Right lobe of liver (tissue), 6 donors: ENCODE data around the gene RPUSD3. TPM values are rescaled to one million over a fixed set of nuclear protein-coding genes. Genes with fewer than 3 reads are reported as not detected.

Experiments used
- ATAC-seq, 4 donors: fragments of 200-7000 bp; cut with Tn5 transposase; one replicate each; pipeline ENCODE4 v1.9.1; 2020; ENCODE audit warnings: mild to moderate bottlenecking in 4 of 4, moderate library complexity in 4 of 4
- DNase-seq, 3 donors: peaks; one replicate each; pipeline ENCODE4 v3.0.0-alpha.2; 2020
- H3K27ac ChIP-seq, 3 donors: fragments of 200-600 bp; one replicate each; pipeline ENCODE4 v1.8.0; 2022
- H3K27me3 ChIP-seq, 2 donors: fragments of 200-600 bp; one replicate each; pipeline ENCODE4 v1.8.0; 2022
- H3K36me3 ChIP-seq, 4 donors: fragments of 200-600 bp; sonication (generic) in 1 of 4; one replicate each; pipeline versions ENCODE4 v1.5.1 to v1.8.0; 2017 to 2022; ENCODE audit warnings: control low read depth in 1 of 4
- H3K4me1 ChIP-seq, 4 donors: fragments of 200-600 bp; sonication (generic) in 1 of 4; one replicate each; pipeline versions ENCODE4 v1.5.1 to v1.8.0; 2017 to 2022; ENCODE audit warnings: control low read depth in 1 of 4
- H3K4me3 ChIP-seq, 3 donors: fragments of 200-600 bp; one replicate each; pipeline ENCODE4 v1.8.0; 2022
- H3K9me3 ChIP-seq, 4 donors: fragments of 200-600 bp; sonication (generic) in 1 of 4; one replicate each; pipeline versions ENCODE4 v1.5.1 to v1.8.0; 2017 to 2022; ENCODE audit warnings: control low read depth in 1 of 4
- CTCF ChIP-seq, 4 donors: fragments of 200-600 bp in 3 of 4; fragments of 450-650 bp in 1 of 4; IDR thresholded peaks; one replicate each; pipeline versions ENCODE4 v1.5.1 to v1.8.0; 2016 to 2022; ENCODE audit warnings: antibody characterized with exemption in 4 of 4, mild to moderate bottlenecking in 2 of 4
- POLR2A ChIP-seq: fragments of 450-650 bp; IDR thresholded peaks from one replicate; pipeline ENCODE4 v1.6.1; 2017; ENCODE audit warnings: antibody characterized with exemption, mild to moderate bottlenecking
- WGBS: methylation state at CpG from one replicate; pipeline ENCODE4 v1.1.6; 2018; ENCODE audit warnings: low coverage, low lambda C conversion rate; ENCODE audit not compliant: insufficient coverage; ENCODE audit errors: missing lambda C conversion rate; 5-methylcytosine and 5-hydroxymethylcytosine counted together
- intact Hi-C, 2 donors: fragments of 100-400 bp; cut with DNase I; formaldehyde crosslinking; loops; one replicate each; pipeline versions ENCODE4 v1.11.2 to v1.14.1; 2022
- total RNA-seq, 6 experiments: library from RNA; depleted of rRNA in 2 of 6; stranded (reverse); fragments of >200 nt in 2 of 6; fragmentation: NEBNext Ultra II Directional in 3 of 6; extraction: Animal tissue kit (Norgen Biotek cat#: 25700) in 3 of 6; gene quantifications; one replicate each; pipeline versions ENCODE4 v1.1.0 to v1.2.4, GENCODE V29; 2016 to 2023
- donor health status: DM: no; HTN: yes; CAD: no.
- donor health status: DM: no; HTN: no; CAD: no.
- donor health status: DM: no; HTN: no; CAD: no.
- donor health status: DM: no; HTN: yes; CAD: no.
- donor health status: DM: no; HTN: yes; CAD: no.

RPUSD3 gene
- total RNA-seq, 6 experiments from 2014 or later = 15.8 to 34.6 (median 22.4) TPM

GRCh38 chr3:9812870-9813483 is 30.8 kb downstream of the RPUSD3 start:
- Histone ChIP-seq H3K4me3 (no peak overlapping the region), H3K27ac (no peak overlapping the region), H3K36me3 (no peaks in the 10 kb centered on the region), H3K9me3 (no peaks in the 10 kb centered on the region), H3K4me1 (no peaks in the 10 kb centered on the region), H3K27me3 (no peaks in the 10 kb centered on the region)
- ATAC-seq (no peak), DNase-seq (no peak)
- 96% methylated on average over 4 of the region's 9 CpGs for WGBS
- intact Hi-C loops = no loop called here
- TF ChIP-seq POLR2A = no peak
- TF ChIP-seq CTCF (IDR thresholded peaks at IDR 0.05) = no peak

DNA sequence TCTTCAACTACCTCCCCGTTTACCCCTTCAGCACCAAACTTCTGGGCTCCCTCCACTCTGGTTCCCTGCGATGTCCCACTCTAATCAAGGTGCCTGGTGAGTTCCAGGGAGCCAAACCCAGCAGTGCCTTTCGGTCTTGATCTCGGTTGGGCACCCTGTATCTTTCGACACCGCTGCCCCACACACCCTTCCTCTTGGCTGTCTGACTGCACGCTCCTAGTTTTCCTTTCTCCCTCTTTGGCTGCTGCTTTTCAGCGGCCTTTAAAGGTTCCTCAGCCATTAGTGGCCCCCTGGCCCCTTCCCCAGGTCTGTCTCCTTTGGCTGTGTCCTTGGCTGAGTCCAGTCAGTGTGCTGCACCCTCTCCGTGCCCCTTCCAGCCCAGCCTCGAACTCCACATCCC is 33.0 kb downstream of the RPUSD3 start:
- 78% methylated on average over 10 of the region's 10 CpGs for WGBS
- H3K4me1 ChIP-seq = no peaks in the 10 kb centered on the region
- H3K27ac ChIP-seq = no peak overlapping the region

GRCh38 chr3:9810433-9810770 is 33.4 kb downstream of the RPUSD3 start:
- 8% methylated on average over 11 of the region's 18 CpGs for WGBS
- Histone ChIP-seq H3K9me3 (no peaks in the 10 kb centered on the region), H3K36me3 (peaks cover 0 to 17% (median 4%) of the 10 kb centered on the region in 4 donors), H3K27ac (peak overlapping the region; percentile 66 to 90 (median 83)), H3K27me3 (no peaks in the 10 kb centered on the region), H3K4me1 (no peaks in the 10 kb centered on the region), H3K4me3 (peak overlapping the region; percentile 62 to 87 (median 73))
- intact Hi-C loops = no loop called here
- DNase-seq (no peak), ATAC-seq (no peak)
- TF ChIP-seq CTCF (IDR thresholded peaks at IDR 0.05) (no peak), POLR2A (no peak)

More for the DNA sequence above, 33.0 kb downstream of the RPUSD3 start:
- intact Hi-C loops = no loop called here
- no peaks in the 10 kb centered on the region for H3K9me3 ChIP-seq
- peaks cover 0 to 12% (median 3%) of the 10 kb centered on the region in 4 donors for H3K36me3 ChIP-seq
- H3K27me3 ChIP-seq = no peaks in the 10 kb centered on the region
- TF ChIP-seq CTCF (IDR thresholded peaks at IDR 0.05) (no peak), POLR2A (no peak)
- peak overlapping the region in 2 of 3 donors; percentile 62 to 73 for H3K4me3 ChIP-seq
- DNase-seq = no peak
- no peak for ATAC-seq

GRCh38 chr3:9809615-9810432 is 34.0 kb downstream of the RPUSD3 start, which contains the start of gene TTLL3:
TSS of gene TTLL3 (plus strand) at chr3:9810262. CDS start at chr3:9810662, 400 bp downstream.
- Histone ChIP-seq H3K4me3 (peak within 1 kb of the TSS; percentile 62 to 87 (median 73)), H3K27me3 (no peaks in the 10 kb centered on the region), H3K9me3 (no peaks in the 10 kb centered on the region), H3K4me1 (no peaks in the 10 kb centered on the region), H3K36me3 (peaks cover 0 to 23% (median 7%) of the 10 kb centered on the region in 4 donors), H3K27ac (peak within 1 kb of the TSS; percentile 66 to 90 (median 83))
- DNase-seq (peak; percentile 71 to 77 (median 75)), ATAC-seq (peak; percentile 74 to 80 (median 78))
- TF ChIP-seq CTCF (IDR thresholded peaks at IDR 0.05) (no peak), POLR2A (peak; percentile 52)
- intact Hi-C loops = no loop called here
- WGBS = 3% methylated on average over 18 of the region's 76 CpGs
